ENCODE data around the gene SLC28A2. TPM values are rescaled to one million over a fixed set of nuclear protein-coding genes. Genes with fewer than 3 reads are reported as not detected.
A peak's percentile ranks its signal among the peaks of the same experiment; 100 is the strongest.

Gene SLC28A2
- total and polyA plus RNA-seq, 9 of the 15 experiments (the other 6 are each of a cell fraction or from before 2014, with no cell fraction given), result 0.03 to 0.04 TPM; not detected in 7

GRCh38 chr15:45279024-45279698 lies 27.1 kb downstream of the SLC28A2 start (continued):
- TF ChIP-seq ZNF639 (CRISPR knock-in tag; conservative IDR thresholded peaks at IDR 0.05 in 1 of 2, IDR thresholded peaks at IDR 0.05 in 1 of 2) (no peak), MCM2 (IDR thresholded peaks at IDR 0.05; ENCODE audit: low read depth) (no peak), HOMEZ (CRISPR knock-in tag; IDR thresholded peaks at IDR 0.05) (no peak), SMAD4 (CRISPR knock-in tag; conservative IDR thresholded peaks at IDR 0.05) (no peak), KLF6 (CRISPR knock-in tag; IDR thresholded peaks at IDR 0.05; ENCODE audit: borderline replicate concordance) (no peak), TAF1 (IDR thresholded peaks at IDR 0.05; ENCODE audit: control insufficient read depth, extremely low read depth, insufficient read depth, low read length, severe bottlenecking) (peak; percentile 37), FOXJ3 (CRISPR knock-in tag; IDR thresholded peaks at IDR 0.05) (no peak), SIX5 (IDR thresholded peaks at IDR 0.05; ENCODE audit: borderline replicate concordance in 1 of 2, insufficient read depth in 1 of 2, low read depth in 1 of 2, low read length in 2 of 2) (no peak), MBD2 (IDR thresholded peaks at IDR 0.05; ENCODE audit: borderline replicate concordance, low read depth) (peak; percentile 69; the same call in 1 of the 2 replicates), SLC30A9 (CRISPR knock-in tag; IDR thresholded peaks at IDR 0.05) (no peak), NCOA1 (IDR thresholded peaks at IDR 0.05; ENCODE audit: low read depth) (no peak), CXXC5 (CRISPR knock-in tag; IDR thresholded peaks at IDR 0.05) (peak; percentile 73), HNRNPH1 (optimal IDR thresholded peaks at IDR 0.05; ENCODE audit: low read depth, low read length) (no peak), ZNF830 (CRISPR knock-in tag; IDR thresholded peaks at IDR 0.05) (no peak), BCOR (IDR thresholded peaks at IDR 0.05) (no peak), FUS (optimal IDR thresholded peaks at IDR 0.05; ENCODE audit: low read depth, low read length) (no peak), DMBX1 (CRISPR knock-in tag; IDR thresholded peaks at IDR 0.05; ENCODE audit: borderline replicate concordance) (no peak), FOXP1 (CRISPR knock-in tag; IDR thresholded peaks at IDR 0.05) (no peak), POLR3G (IDR thresholded peaks at IDR 0.05; ENCODE audit: extremely low read depth, insufficient read length, insufficient replicate concordance) (no peak), ZNF717 (CRISPR knock-in tag; IDR thresholded peaks at IDR 0.05) (no peak), LARP7 (IDR thresholded peaks at IDR 0.05) (no peak), TGIF2 (CRISPR knock-in tag; IDR thresholded peaks at IDR 0.05) (no peak), ZNF785 (CRISPR knock-in tag; IDR thresholded peaks at IDR 0.05) (no peak), PRPF4 (IDR thresholded peaks at IDR 0.05; ENCODE audit: insufficient read depth, low read depth, low read length, poor library complexity, severe bottlenecking) (no peak), HDAC8 (tag; IDR thresholded peaks at IDR 0.05) (no peak), TAF7 (tag; IDR thresholded peaks at IDR 0.05) (peak; percentile 50; the same call in 1 of the 2 replicates), RCOR1 (IDR thresholded peaks at IDR 0.05; ENCODE audit: borderline replicate concordance in 1 of 2, low read depth in 2 of 2, low read length in 2 of 2) (no peak), SMAD2 (IDR thresholded peaks at IDR 0.05; ENCODE audit: low read depth, low read length) (no peak), ZNF165 (CRISPR knock-in tag; IDR thresholded peaks at IDR 0.05; ENCODE audit: borderline replicate concordance) (no peak)
